Keratinocyte (primary cell): ENCODE data around the gene SLC39A1. TPM values are rescaled to one million over a fixed set of nuclear protein-coding genes. Genes with fewer than 3 reads are reported as not detected.

Experiments
- DNase-seq: peaks from one replicate; pipeline ENCODE4 v3.0.0-alpha.2; 2011; ENCODE audit warnings: low read depth, missing footprints, low spot score
- FAIRE-seq: peaks from 2 replicates; lab custom pipeline; 2011; peaks lifted over from hg19 to GRCh38; lab: Jason Lieb, UNC
- H2AFZ ChIP-seq: 2 replicates; pipeline ENCODE4 v1.6.0; 2012; ENCODE audit warnings: low read length, control low read depth, inconsistent platforms; ENCODE audit not compliant: control insufficient read depth
- H3K27ac ChIP-seq: 2 replicates; pipeline ENCODE4 v1.5.1; 2011; ENCODE audit warnings: low read length; ENCODE audit not compliant: control insufficient read depth, insufficient read depth
- H3K27me3 ChIP-seq: 3 replicates; pipeline ENCODE4 v1.6.0; 2011; ENCODE audit warnings: low read length; ENCODE audit not compliant: control insufficient read depth, insufficient read depth; ENCODE audit errors: extremely low read depth
- H3K36me3 ChIP-seq, 2 experiments: 2 replicates in 1 of 2; 3 replicates in 1 of 2; pipeline ENCODE4 v1.5.1; 2011; ENCODE audit warnings: low read length in 2 of 2, mild to moderate bottlenecking in 1 of 2; ENCODE audit not compliant: control insufficient read depth in 2 of 2, insufficient read depth in 2 of 2; ENCODE audit errors: extremely low read depth in 1 of 2
- H3K4me1 ChIP-seq: 3 replicates; pipeline ENCODE4 v1.5.1; 2011; ENCODE audit warnings: low read length; ENCODE audit not compliant: control insufficient read depth, insufficient read depth; ENCODE audit errors: extremely low read depth
- H3K4me2 ChIP-seq: 3 replicates; pipeline ENCODE4 v1.6.0; 2011; ENCODE audit warnings: low read depth, low read length; ENCODE audit not compliant: control insufficient read depth, insufficient read depth; ENCODE audit errors: extremely low read depth
- H3K4me3 ChIP-seq, 3 experiments: fragments of 200-600 bp in 1 of 3; sonication (generic) in 1 of 3; 2 replicates in 2 of 3; 3 replicates in 1 of 3; pipeline ENCODE4 v1.5.1; 2011 to 2016; ENCODE audit warnings: low read length in 3 of 3, mild to moderate bottlenecking in 3 of 3, control low read depth in 2 of 3, inconsistent platforms in 1 of 3, low read depth in 1 of 3, mixed read lengths in 1 of 3, mixed run types in 1 of 3, moderate library complexity in 1 of 3; ENCODE audit not compliant: control insufficient read depth in 2 of 3, insufficient read depth in 2 of 3; ENCODE audit errors: extremely low read depth in 1 of 3
- H3K79me2 ChIP-seq: 2 replicates; pipeline ENCODE4 v1.6.0; 2012; ENCODE audit warnings: low read length; ENCODE audit not compliant: control insufficient read depth, insufficient read depth
- H3K9ac ChIP-seq: 3 replicates; pipeline ENCODE4 v1.6.0; 2011; ENCODE audit warnings: low read length; ENCODE audit not compliant: control insufficient read depth, insufficient read depth; ENCODE audit errors: extremely low read depth
- H3K9me1 ChIP-seq: 3 replicates; pipeline ENCODE4 v1.6.0; 2011; ENCODE audit warnings: low read length; ENCODE audit not compliant: control insufficient read depth, insufficient read depth; ENCODE audit errors: extremely low read depth
- H3K9me3 ChIP-seq: 2 replicates; pipeline ENCODE4 v1.5.1; 2012; ENCODE audit warnings: low read depth, low read length; ENCODE audit not compliant: control insufficient read depth
- H4K20me1 ChIP-seq: 3 replicates; pipeline ENCODE4 v1.6.0; 2011; ENCODE audit warnings: low read length; ENCODE audit not compliant: control insufficient read depth, insufficient read depth; ENCODE audit errors: extremely low read depth
- EZH2 ChIP-seq: IDR thresholded peaks from one replicate; pipeline ENCODE4 v1.6.1; 2012; ENCODE audit warnings: inconsistent platforms, mild to moderate bottlenecking, low read length, moderate library complexity
- dilution Hi-C: fragments of 300-500 bp; cut with MboI; formaldehyde crosslinking; loops from one replicate; pipeline ENCODE4 v1.7.0; 2020; ENCODE audit warnings: low sequenced_read_pairs; ENCODE audit not compliant: extremely low pct_ligation_motif_present
- polyA plus RNA-seq, 5 experiments: library from polyadenylated mRNA; depleted of rRNA in 3 of 5; stranded (reverse) in 3 of 5; stranded (forward) in 1 of 5; unstranded in 1 of 5; fragments of >200 nt; gene quantifications; 1 replicate in 1 of 5; 2 replicates in 3 of 5; 3 replicates in 1 of 5; pipeline versions ENCODE4 v1.2.1 to v1.2.3, GENCODE V29; 2011 to 2012; ENCODE audit warnings: missing spikeins in 2 of 5, low read depth in 1 of 5, low replicate concordance in 1 of 5
- TF ChIP-seq, protein P1 (sequence below), 3 experiments: IDR thresholded peaks in 1 of 3; conservative IDR thresholded peaks in 1 of 3; optimal IDR thresholded peaks in 1 of 3; 2 replicates in 2 of 3; 3 replicates in 1 of 3; pipeline versions ENCODE3 to v1.5.1; 2011; ENCODE audit warnings: low read length in 3 of 3, mild to moderate bottlenecking in 3 of 3, moderate library complexity in 2 of 3, control low read depth in 1 of 3, inconsistent platforms in 1 of 3; ENCODE audit not compliant: insufficient read depth in 2 of 3; ENCODE audit errors: extremely low read depth in 1 of 3

SLC39A1 gene
- polyA plus RNA-seq, 1 donor (not counting 4 experiments of a cell fraction or from before 2014, with no cell fraction given), result 68.4 TPM

DNA sequence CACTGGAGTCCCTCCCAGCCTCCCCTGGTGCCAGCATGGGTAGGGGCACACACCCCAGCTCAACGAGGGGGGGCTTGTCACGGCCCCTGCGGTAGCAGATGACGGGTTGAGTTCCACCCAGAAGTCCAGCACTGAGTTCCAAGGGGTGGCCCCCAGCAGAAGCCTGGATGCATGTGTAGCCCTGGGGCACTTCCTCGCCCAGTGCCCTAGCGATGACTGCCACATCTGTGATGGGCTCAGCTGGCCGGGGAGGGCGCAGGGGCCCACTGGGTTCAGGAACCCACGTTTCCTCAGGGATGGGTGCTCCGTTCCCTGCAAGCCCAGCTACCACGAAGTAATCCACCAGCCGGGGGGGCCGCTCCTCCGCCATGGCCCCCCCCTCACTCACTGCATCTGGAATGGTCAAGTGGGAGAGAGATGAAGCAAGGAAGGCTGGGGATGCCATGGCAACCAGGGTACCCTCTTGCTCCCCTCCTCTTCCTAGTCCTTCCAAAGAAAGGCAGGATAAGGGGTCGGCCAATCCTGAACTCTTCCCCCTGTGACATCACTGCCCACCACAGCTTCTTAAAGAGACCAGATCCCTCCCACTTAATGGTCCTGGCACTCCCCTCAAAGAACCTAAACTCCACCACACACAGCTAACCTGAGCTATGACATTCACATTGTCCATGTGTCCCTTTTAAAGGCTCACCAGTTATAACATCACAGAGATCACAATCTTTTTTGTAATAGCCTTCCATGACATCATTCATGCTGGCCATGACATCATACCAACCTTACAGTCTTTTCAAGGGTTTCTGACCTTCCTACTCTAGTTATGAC lies 19.1 kb downstream of the SLC39A1 start:
- dilution Hi-C loops, result no loop called here
- peaks cover 22 to 38% of the 10 kb centered on the region in 2 experiments for H3K36me3 ChIP-seq
- DNase-seq (no peak), FAIRE-seq (no peak)
- H3K79me2 ChIP-seq, result peaks cover 22% of the 10 kb centered on the region
- no peaks in the 10 kb centered on the region for H3K27me3 ChIP-seq
- no peaks in the 10 kb centered on the region for H4K20me1 ChIP-seq
- no peak overlapping the region for H2AFZ ChIP-seq
- no peak overlapping the region for H3K9ac ChIP-seq
- H3K4me2 ChIP-seq, result no peak overlapping the region
- H3K27ac ChIP-seq, result no peak overlapping the region
- TF ChIP-seq, protein P1, sequence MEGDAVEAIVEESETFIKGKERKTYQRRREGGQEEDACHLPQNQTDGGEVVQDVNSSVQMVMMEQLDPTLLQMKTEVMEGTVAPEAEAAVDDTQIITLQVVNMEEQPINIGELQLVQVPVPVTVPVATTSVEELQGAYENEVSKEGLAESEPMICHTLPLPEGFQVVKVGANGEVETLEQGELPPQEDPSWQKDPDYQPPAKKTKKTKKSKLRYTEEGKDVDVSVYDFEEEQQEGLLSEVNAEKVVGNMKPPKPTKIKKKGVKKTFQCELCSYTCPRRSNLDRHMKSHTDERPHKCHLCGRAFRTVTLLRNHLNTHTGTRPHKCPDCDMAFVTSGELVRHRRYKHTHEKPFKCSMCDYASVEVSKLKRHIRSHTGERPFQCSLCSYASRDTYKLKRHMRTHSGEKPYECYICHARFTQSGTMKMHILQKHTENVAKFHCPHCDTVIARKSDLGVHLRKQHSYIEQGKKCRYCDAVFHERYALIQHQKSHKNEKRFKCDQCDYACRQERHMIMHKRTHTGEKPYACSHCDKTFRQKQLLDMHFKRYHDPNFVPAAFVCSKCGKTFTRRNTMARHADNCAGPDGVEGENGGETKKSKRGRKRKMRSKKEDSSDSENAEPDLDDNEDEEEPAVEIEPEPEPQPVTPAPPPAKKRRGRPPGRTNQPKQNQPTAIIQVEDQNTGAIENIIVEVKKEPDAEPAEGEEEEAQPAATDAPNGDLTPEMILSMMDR (optimal IDR thresholded peaks at IDR 0.05 in 1 of 3, IDR thresholded peaks at IDR 0.05 in 1 of 3, conservative IDR thresholded peaks at IDR 0.05 in 1 of 3; ENCODE audit: extremely low read depth in 1 of 3, insufficient read depth in 2 of 3, low read length in 3 of 3), result no peak
- TF ChIP-seq EZH2, result no peak
- H3K9me1 ChIP-seq, result no peaks in the 10 kb centered on the region
- H3K9me3 ChIP-seq, result no peaks in the 10 kb centered on the region
- no peak overlapping the region for H3K4me3 ChIP-seq
- H3K4me1 ChIP-seq, result peaks cover 10% of the 10 kb centered on the region

DNA sequence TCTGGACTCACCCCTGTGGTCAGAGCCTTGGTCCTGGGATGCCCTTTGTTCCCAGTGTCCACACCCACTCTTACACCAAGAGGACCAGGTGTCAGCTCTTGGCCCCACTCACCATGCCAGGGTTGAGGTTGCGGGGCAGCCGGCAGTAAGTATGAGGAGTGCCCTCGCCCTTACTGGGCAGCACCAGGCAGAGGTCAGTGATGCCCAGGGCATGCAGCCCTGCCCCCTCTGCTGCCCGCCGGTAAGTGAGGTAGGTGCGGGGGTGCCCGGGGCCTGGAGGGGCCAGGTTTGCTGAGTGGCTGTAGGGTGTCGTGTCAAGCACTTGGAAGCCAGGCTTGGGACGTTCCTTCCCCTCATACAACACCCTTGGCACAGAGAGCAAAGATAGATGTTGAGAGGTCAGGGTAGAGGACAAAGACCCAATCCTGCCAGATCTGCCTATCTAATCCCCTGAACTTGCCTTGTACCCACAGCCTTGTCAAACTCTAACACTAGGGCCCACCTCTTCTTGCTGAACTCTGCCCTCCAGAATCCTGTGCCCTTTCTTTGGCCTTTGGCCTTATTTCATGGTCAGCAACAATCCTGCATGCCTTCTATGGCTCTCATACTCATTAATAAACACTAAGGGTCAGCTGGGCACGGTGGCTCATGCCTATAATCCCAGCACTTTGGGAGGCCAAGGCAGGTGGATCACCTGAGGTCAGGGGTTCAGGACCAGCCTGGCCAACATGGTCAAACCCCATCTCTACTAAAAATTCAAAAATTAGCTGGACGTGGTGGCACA lies 20.4 kb downstream of the SLC39A1 start:
- Histone ChIP-seq H3K79me2 (peaks cover 22% of the 10 kb centered on the region), H3K27ac (no peak overlapping the region), H3K9me3 (no peaks in the 10 kb centered on the region), H3K36me3 (peaks cover 18 to 30% of the 10 kb centered on the region in 2 experiments), H3K27me3 (no peaks in the 10 kb centered on the region), H3K4me3 (no peak overlapping the region), H3K9ac (no peak overlapping the region), H2AFZ (no peak overlapping the region), H3K4me2 (no peak overlapping the region), H4K20me1 (no peaks in the 10 kb centered on the region), H3K9me1 (no peaks in the 10 kb centered on the region), H3K4me1 (peaks cover 10% of the 10 kb centered on the region)
- TF ChIP-seq, protein P1 (optimal IDR thresholded peaks at IDR 0.05 in 1 of 3, IDR thresholded peaks at IDR 0.05 in 1 of 3, conservative IDR thresholded peaks at IDR 0.05 in 1 of 3; ENCODE audit: extremely low read depth in 1 of 3, insufficient read depth in 2 of 3, low read length in 3 of 3), result no peak
- no peak for DNase-seq
- dilution Hi-C loops, result no loop called here
- FAIRE-seq, result no peak
